GM12875 (cell line): ENCODE results near the gene ALOXE3.

ENCODE experiments used
- H3K4me3 ChIP-seq: one replicate; pipeline ENCODE4 v1.5.1; 2011; ENCODE audit warnings: low read depth, low read length, control low read depth
- TF ChIP-seq, protein P1 (sequence below): IDR thresholded peaks from 2 replicates; pipeline ENCODE4 v1.5.1; 2011; ENCODE audit warnings: low read depth, mild to moderate bottlenecking, control low read depth, inconsistent platforms, low read length, moderate library complexity, borderline replicate concordance; ENCODE audit not compliant: insufficient read depth

Gene ALOXE3

DNA sequence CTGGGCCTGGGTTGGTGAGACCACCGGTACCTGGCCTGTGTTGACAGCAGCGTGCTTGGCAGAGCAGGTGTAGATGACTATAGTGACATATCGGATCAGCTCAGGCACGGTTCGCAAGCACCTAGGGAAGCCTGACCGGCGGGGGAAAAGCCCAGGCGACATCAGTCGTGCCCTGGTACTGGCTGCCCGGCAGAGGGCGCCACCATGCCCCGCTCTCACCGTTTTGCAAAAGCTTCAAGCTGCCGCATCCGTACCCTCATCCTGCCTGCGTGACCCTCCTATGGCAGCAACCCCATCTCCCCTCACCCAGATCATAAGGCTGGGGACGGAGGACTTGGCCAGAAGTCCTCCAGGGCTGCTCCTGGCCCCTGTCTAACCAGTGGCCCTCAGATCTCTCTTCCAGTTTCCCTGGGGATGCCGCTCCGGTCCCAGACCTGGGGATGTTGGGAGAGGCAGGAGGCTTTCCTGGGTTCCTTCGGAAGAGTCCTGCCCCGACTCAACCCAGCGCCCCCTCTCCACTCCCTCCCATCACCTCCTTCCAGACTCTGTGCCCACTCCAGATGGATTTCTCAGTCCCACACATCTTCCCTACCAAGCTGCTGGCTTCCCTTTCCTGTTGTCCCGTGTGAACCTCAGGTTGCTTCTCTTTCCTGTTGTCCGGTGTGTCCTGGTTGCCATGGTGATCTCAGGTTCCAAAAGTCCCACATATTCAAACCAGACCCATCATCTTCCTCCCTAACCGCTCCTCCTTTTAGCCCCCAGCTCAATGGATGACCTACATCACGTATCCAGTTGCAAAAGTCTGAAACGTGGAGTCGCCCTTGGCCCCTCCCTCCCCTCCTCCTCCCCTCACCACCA, 44.5 kb downstream of the ALOXE3 start:
- TF ChIP-seq, protein P1, sequence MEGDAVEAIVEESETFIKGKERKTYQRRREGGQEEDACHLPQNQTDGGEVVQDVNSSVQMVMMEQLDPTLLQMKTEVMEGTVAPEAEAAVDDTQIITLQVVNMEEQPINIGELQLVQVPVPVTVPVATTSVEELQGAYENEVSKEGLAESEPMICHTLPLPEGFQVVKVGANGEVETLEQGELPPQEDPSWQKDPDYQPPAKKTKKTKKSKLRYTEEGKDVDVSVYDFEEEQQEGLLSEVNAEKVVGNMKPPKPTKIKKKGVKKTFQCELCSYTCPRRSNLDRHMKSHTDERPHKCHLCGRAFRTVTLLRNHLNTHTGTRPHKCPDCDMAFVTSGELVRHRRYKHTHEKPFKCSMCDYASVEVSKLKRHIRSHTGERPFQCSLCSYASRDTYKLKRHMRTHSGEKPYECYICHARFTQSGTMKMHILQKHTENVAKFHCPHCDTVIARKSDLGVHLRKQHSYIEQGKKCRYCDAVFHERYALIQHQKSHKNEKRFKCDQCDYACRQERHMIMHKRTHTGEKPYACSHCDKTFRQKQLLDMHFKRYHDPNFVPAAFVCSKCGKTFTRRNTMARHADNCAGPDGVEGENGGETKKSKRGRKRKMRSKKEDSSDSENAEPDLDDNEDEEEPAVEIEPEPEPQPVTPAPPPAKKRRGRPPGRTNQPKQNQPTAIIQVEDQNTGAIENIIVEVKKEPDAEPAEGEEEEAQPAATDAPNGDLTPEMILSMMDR = peak; percentile 99
- no peak overlapping the region for H3K4me3 ChIP-seq

DNA sequence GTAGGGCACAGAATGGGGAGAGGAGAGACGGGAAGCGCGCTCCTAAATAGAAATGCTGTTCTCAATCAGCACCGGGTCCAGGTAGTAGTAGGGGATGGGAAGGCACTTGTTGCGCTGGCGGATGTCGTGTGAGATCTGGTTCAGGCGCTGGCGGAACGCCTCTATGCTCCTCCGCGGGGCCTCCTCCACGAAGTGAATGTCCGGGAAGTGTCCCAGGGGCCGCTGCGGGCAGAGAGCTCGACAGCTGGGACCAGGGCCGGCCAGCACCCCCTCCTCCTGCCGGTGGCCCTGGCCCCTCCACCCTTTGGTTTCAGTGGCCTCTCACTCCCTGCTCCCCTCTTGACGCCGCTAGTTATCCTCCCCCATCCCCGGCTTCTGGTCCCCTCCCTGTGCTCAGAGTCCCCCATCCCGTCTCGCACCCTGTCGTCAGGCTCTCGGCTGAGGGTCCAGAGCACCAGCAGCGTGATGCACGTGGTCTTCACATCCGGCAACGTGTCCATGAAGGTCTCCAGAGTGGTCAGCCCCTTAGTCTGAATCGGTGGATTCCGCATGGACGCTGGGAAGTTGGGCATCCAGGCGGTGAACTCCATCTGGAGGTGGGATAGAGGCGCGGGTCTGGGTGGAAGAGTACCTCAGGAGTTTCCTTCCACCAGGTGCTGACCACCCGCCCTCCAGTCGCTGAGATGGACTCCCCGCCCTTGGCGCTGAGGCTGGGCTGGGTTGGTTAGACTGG, 45.4 kb downstream of the ALOXE3 start:
- H3K4me3 ChIP-seq = no peak overlapping the region
- TF ChIP-seq, protein P1 = no peak

DNA sequence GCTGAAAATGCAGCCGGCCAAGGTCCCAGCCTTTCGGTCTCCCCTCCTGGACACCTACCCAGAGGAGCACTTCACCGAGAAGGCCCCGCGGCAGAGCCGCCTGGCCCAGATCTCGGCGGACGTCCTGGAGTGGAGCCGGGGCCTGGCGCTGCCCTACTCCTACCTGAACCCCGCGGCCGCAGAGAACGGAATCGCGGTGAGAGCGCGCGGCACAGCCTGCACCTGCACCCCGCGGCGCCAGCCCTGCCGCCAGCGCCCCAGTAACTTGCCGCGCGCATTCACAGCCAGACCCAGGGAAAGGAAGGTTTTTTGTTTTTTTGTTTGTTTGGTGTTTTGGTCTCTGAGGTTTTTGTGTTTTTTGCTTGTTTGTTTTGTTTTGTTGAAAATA, 46.0 kb downstream of the ALOXE3 start:
- TF ChIP-seq, protein P1 = no peak
- H3K4me3 ChIP-seq = no peak overlapping the region

DNA sequence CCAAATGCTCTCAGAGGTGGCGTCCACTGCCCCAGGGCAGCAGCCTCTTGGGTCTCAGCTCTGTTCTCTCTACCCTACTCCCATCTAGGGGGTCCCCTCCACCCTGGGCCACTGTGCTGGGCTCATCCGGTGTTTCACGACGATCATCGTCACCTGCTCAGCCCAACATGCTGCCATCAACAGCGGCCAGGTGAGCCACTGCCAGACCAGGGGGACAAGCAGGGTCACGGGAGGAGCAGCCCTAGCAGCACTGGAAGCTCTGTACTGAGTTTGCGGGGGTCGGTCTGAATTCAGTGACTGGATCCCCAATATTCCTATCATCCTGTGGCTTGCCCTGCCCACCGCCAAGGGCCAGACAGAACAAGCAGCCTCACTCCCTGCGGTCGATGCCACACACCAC, 46.8 kb downstream of the ALOXE3 start:
- no peak overlapping the region for H3K4me3 ChIP-seq
- TF ChIP-seq, protein P1 = no peak

DNA sequence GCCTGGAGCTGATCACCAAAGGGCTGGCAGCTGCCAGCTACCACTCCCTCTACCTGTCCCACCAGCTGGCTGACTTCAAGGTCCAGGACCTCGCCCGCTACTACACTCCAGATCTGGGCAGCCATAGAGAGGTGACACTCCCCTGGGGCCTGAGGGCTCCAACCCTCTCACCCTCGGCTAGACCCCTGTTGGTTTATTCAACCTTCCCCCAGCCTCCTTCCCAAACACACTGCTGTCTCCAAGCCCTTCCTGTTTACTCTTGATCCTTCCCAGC, 48.8 kb downstream of the ALOXE3 start:
- no peak overlapping the region for H3K4me3 ChIP-seq
- TF ChIP-seq, protein P1 = no peak

DNA sequence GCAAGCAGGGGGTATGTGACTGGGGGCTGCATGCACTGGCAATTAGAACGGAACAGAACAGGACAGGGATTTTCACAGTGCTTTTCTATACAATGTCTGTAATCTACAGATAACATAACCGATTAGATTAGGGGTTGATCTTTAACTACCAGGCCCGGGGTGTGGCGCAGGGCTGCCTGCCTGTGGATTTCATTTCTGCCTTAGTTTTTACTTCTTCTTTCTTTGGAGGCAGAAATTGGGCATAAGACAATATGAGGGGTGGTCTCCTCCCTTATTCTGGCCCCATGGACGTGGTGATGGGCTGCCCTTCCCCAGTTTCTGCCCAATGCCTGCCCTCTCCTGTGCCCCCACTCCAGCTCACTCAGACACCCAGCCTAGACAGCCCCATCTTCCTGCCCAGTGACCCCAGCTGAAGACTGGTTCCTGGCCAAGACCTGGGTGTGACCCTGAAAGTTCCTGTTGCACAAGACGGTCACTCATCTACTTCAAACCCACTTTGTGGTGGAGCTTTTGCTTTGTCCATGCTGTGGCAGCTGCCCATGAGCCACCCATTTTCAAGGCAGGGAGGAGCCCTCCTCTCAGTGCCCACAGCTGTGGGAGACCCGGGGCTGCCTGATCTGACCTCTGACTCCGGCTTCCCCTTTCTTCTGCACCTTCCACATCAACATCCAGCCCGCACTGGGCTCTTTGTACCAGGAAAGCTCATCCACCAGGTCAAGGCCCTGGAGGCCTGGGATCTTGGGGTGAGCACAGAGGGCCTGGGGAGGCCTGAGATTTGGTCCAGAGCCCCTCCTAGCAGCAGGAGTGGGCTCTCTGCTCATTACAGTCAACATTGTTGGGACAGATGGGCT, 49.4 kb downstream of the ALOXE3 start:
- TF ChIP-seq, protein P1 = no peak
- H3K4me3 ChIP-seq = no peak overlapping the region
